ENCODE measurements around the gene FBXL19. TPM values are rescaled to one million over a fixed set of nuclear protein-coding genes. Genes with fewer than 3 reads are reported as not detected.

FBXL19 gene
- total and polyA plus RNA-seq, 8 donors: 11.2 to 26.8 (median 19.5) TPM

- no peaks in the 10 kb centered on the region for H3K27me3 ChIP-seq
- H3K4me1 ChIP-seq: peaks cover 11 to 37% of the 10 kb centered on the region in 2 donors
- no peaks in the 10 kb centered on the region for H3K9me3 ChIP-seq
- no peak overlapping the region for H3K4me3 ChIP-seq
- DNase-seq: no peak
- H3K36me3 ChIP-seq: peaks cover 0 to 29% of the 10 kb centered on the region in 2 donors
- peak overlapping the region in 1 of 2 donors; percentile 28 for H3K27ac ChIP-seq
- no peak for TF ChIP-seq CTCF (IDR thresholded peaks at IDR 0.05)
- intact Hi-C loops (cut with DNase I): no loop called here
- ATAC-seq: no peak
Observed at GRCh38 chr16:30946671-30947540, 23.5 kb downstream of the FBXL19 start.

- Histone ChIP-seq H3K4me3 (no peak overlapping the region), H3K9me3 (no peaks in the 10 kb centered on the region), H3K36me3 (peaks cover 0 to 29% of the 10 kb centered on the region in 2 donors), H3K4me1 (peaks cover 7 to 35% of the 10 kb centered on the region in 2 donors), H3K27ac (peak overlapping the region; percentile 65 to 97), H3K27me3 (no peaks in the 10 kb centered on the region)
- intact Hi-C loops (cut with DNase I): no loop called here
- DNase-seq: no peak
- ATAC-seq: no peak
- TF ChIP-seq CTCF (IDR thresholded peaks at IDR 0.05): no peak
Observed at GRCh38 chr16:30947541-30947858, 24.1 kb downstream of the FBXL19 start.

- intact Hi-C loops (cut with DNase I): no loop called here
- no peak for TF ChIP-seq CTCF (IDR thresholded peaks at IDR 0.05)
Observed at GRCh38 chr16:30947859-30948666, 24.7 kb downstream of the FBXL19 start.

GRCh38 chr16:30948667-30949649, 25.6 kb downstream of the FBXL19 start, which contains the start of gene ORAI3:
TSS of gene ORAI3 (plus strand) at chr16:30949068. CDS start at chr16:30949290, 222 bp downstream.
- intact Hi-C loops (cut with DNase I): no loop called here
- ATAC-seq: peak; percentile 77
- peak within 1 kb of the TSS; percentile 89 to 97 for H3K27ac ChIP-seq
- H3K4me1 ChIP-seq: peaks cover 7 to 43% of the 10 kb centered on the region in 2 donors
- peaks cover 0 to 25% of the 10 kb centered on the region in 2 donors for H3K36me3 ChIP-seq
- H3K27me3 ChIP-seq: no peaks in the 10 kb centered on the region
- no peaks in the 10 kb centered on the region for H3K9me3 ChIP-seq
- peak; percentile 67 to 98 (median 85) for DNase-seq
- TF ChIP-seq CTCF (IDR thresholded peaks at IDR 0.05): no peak
- peak within 1 kb of the TSS; percentile 86 to 93 for H3K4me3 ChIP-seq

More at GRCh38 chr16:30947859-30948666, 24.7 kb downstream of the FBXL19 start:
- H3K36me3 ChIP-seq: peaks cover 0 to 29% of the 10 kb centered on the region in 2 donors
- H3K9me3 ChIP-seq: no peaks in the 10 kb centered on the region
- H3K4me3 ChIP-seq: peak overlapping the region; percentile 86 to 93
- H3K27me3 ChIP-seq: no peaks in the 10 kb centered on the region
- peak; percentile 69 for ATAC-seq
- peak; percentile 89 to 99 (median 94) for DNase-seq
- H3K27ac ChIP-seq: peak overlapping the region; percentile 89 to 97
- H3K4me1 ChIP-seq: peaks cover 7 to 37% of the 10 kb centered on the region in 2 donors

Measured in left lung (tissue), 10 donors.